HL-60 (cell line): ENCODE results near the gene GPHN.

Experiments
- POLR2AphosphoS5 ChIP-seq: IDR thresholded peaks from 2 replicates; pipeline ENCODE4 v1.6.1; 2012; ENCODE audit warnings: low read depth
- SPI1 ChIP-seq: IDR thresholded peaks from 2 replicates; pipeline ENCODE4 v1.6.1; 2012; ENCODE audit warnings: low read depth, mild to moderate bottlenecking, borderline replicate concordance
- TF ChIP-seq, protein P1 (sequence below): IDR thresholded peaks from one replicate; pipeline ENCODE4 v1.5.1; 2011; ENCODE audit warnings: low read length, control low read depth, inconsistent platforms; ENCODE audit not compliant: insufficient read depth
- TF ChIP-seq, protein P2 (sequence below): IDR thresholded peaks from 2 replicates; pipeline ENCODE4 v1.6.1; 2012; ENCODE audit warnings: low read depth; ENCODE audit not compliant: insufficient replicate concordance

DNA sequence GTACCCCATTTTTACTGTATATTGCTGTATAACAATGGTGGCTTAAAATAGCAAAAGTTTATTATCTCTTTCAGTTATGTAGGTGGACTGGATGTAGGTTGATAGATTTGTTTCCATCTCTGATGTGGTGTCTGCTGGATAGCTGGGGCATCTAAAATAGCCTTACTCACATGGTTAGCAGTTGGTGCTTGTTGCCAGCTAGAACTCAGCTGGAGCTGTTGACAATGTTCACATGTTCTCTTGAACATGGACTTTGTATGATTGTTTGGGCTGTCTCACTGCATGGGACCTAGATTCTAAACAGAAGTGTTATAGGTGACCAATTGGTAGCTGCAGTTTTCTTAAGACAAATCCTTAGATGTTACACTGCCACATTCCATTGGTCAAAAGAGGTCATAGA lies 126.9 kb downstream of the GPHN start:
- TF ChIP-seq, protein P1, sequence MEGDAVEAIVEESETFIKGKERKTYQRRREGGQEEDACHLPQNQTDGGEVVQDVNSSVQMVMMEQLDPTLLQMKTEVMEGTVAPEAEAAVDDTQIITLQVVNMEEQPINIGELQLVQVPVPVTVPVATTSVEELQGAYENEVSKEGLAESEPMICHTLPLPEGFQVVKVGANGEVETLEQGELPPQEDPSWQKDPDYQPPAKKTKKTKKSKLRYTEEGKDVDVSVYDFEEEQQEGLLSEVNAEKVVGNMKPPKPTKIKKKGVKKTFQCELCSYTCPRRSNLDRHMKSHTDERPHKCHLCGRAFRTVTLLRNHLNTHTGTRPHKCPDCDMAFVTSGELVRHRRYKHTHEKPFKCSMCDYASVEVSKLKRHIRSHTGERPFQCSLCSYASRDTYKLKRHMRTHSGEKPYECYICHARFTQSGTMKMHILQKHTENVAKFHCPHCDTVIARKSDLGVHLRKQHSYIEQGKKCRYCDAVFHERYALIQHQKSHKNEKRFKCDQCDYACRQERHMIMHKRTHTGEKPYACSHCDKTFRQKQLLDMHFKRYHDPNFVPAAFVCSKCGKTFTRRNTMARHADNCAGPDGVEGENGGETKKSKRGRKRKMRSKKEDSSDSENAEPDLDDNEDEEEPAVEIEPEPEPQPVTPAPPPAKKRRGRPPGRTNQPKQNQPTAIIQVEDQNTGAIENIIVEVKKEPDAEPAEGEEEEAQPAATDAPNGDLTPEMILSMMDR, result no peak
- TF ChIP-seq POLR2AphosphoS5, result no peak
- TF ChIP-seq, protein P2, sequence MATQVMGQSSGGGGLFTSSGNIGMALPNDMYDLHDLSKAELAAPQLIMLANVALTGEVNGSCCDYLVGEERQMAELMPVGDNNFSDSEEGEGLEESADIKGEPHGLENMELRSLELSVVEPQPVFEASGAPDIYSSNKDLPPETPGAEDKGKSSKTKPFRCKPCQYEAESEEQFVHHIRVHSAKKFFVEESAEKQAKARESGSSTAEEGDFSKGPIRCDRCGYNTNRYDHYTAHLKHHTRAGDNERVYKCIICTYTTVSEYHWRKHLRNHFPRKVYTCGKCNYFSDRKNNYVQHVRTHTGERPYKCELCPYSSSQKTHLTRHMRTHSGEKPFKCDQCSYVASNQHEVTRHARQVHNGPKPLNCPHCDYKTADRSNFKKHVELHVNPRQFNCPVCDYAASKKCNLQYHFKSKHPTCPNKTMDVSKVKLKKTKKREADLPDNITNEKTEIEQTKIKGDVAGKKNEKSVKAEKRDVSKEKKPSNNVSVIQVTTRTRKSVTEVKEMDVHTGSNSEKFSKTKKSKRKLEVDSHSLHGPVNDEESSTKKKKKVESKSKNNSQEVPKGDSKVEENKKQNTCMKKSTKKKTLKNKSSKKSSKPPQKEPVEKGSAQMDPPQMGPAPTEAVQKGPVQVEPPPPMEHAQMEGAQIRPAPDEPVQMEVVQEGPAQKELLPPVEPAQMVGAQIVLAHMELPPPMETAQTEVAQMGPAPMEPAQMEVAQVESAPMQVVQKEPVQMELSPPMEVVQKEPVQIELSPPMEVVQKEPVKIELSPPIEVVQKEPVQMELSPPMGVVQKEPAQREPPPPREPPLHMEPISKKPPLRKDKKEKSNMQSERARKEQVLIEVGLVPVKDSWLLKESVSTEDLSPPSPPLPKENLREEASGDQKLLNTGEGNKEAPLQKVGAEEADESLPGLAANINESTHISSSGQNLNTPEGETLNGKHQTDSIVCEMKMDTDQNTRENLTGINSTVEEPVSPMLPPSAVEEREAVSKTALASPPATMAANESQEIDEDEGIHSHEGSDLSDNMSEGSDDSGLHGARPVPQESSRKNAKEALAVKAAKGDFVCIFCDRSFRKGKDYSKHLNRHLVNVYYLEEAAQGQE, result no peak
- no peak for TF ChIP-seq SPI1
